Neural cell (in vitro differentiated cells): ENCODE data around the gene LHPP. TPM values are rescaled to one million over a fixed set of nuclear protein-coding genes. Genes with fewer than 3 reads are reported as not detected.

Experiments
- H2AFZ ChIP-seq: fragments of 200-600, 300-800 bp; sonication (generic), shearing (Covaris generic); 2 replicates; pipeline ENCODE4 v1.6.0; 2014; ENCODE audit warnings: low read depth, mild to moderate bottlenecking, antibody characterized with exemption, low read length, moderate library complexity
- H3F3A ChIP-seq: fragments of 200-600 bp; shearing (Covaris generic); 2 replicates; pipeline ENCODE4 v1.6.1; 2016; ENCODE audit warnings: mild to moderate bottlenecking, moderate library complexity, mixed read lengths, antibody characterized with exemption, low read length; ENCODE audit not compliant: insufficient read depth, poor library complexity, severe bottlenecking
- H3K27ac ChIP-seq: fragments of 200-600, 300-800 bp; sonication (generic), shearing (Covaris generic); 2 replicates; pipeline ENCODE4 v1.5.1; 2014; ENCODE audit warnings: mild to moderate bottlenecking, low read length, moderate library complexity
- H3K27me3 ChIP-seq: fragments of 300-800, 200-600 bp; sonication (generic), shearing (Covaris generic); 2 replicates; pipeline ENCODE4 v1.6.0; 2014; ENCODE audit warnings: mild to moderate bottlenecking, low read depth, low read length, moderate library complexity; ENCODE audit not compliant: insufficient read depth
- H3K36me3 ChIP-seq: fragments of 300-800, 200-600 bp; sonication (generic), shearing (Covaris generic); 2 replicates; pipeline ENCODE4 v1.5.1; 2014; ENCODE audit warnings: mild to moderate bottlenecking, antibody characterized with exemption, low read length, moderate library complexity; ENCODE audit not compliant: insufficient read depth
- H3K4me2 ChIP-seq: fragments of 300-800, 200-600 bp; sonication (generic), shearing (Covaris generic); 2 replicates; pipeline ENCODE4 v1.6.0; 2014; ENCODE audit warnings: mild to moderate bottlenecking, low read length
- H3K4me3 ChIP-seq: fragments of 300-800, 200-600 bp; sonication (generic), shearing (Covaris generic); 2 replicates; pipeline ENCODE4 v1.5.1; 2014; ENCODE audit warnings: mild to moderate bottlenecking, low read length, moderate library complexity
- H3K79me2 ChIP-seq: fragments of 200-600 bp; shearing (Covaris generic); replicated peaks from 2 replicates; pipeline ENCODE4 v1.6.0; 2014; ENCODE audit warnings: mild to moderate bottlenecking, low read length, moderate library complexity; ENCODE audit not compliant: insufficient read depth
- H3K9ac ChIP-seq: fragments of 300-800, 200-600 bp; sonication (generic), shearing (Covaris generic); 2 replicates; pipeline ENCODE4 v1.6.1; 2016; ENCODE audit warnings: mild to moderate bottlenecking, low read length, mixed read lengths
- H3K9me2 ChIP-seq: fragments of 200-600 bp; shearing (Covaris generic); 2 replicates; pipeline ENCODE4 v1.6.1; 2016; ENCODE audit warnings: mild to moderate bottlenecking, low read length, mixed read lengths; ENCODE audit not compliant: insufficient read depth
- H3K9me3 ChIP-seq: fragments of 200-600, 300-800 bp; sonication (generic), shearing (Covaris generic); 2 replicates; pipeline ENCODE4 v1.6.1; 2016; ENCODE audit warnings: mild to moderate bottlenecking, mixed run types, low read length, moderate library complexity, mixed read lengths
- H4K20me1 ChIP-seq: fragments of 200-600 bp; shearing (Covaris generic); 2 replicates; pipeline ENCODE4 v1.6.1; 2016; ENCODE audit warnings: mild to moderate bottlenecking, mixed run types; ENCODE audit not compliant: insufficient read depth
- EP300 ChIP-seq: fragments of 450-650 bp; conservative IDR thresholded peaks from 2 replicates; pipeline ENCODE4 v1.6.1; 2014; ENCODE audit warnings: antibody characterized with exemption, mild to moderate bottlenecking, moderate library complexity; ENCODE audit not compliant: poor library complexity, severe bottlenecking
- EZH2 ChIP-seq: fragments of 200-600, 300-800 bp; shearing (Covaris generic), sonication (generic); IDR thresholded peaks from 2 replicates; pipeline ENCODE4 v1.6.1; 2014; ENCODE audit warnings: antibody characterized with exemption, low read length, borderline replicate concordance, mild to moderate bottlenecking; ENCODE audit not compliant: insufficient read depth, poor library complexity, severe bottlenecking
- MXI1 ChIP-seq: fragments of 450-650 bp; conservative IDR thresholded peaks from 2 replicates; pipeline ENCODE4 v1.6.1; 2014; ENCODE audit warnings: antibody characterized with exemption, mild to moderate bottlenecking; ENCODE audit not compliant: poor library complexity, severe bottlenecking
- POLR2AphosphoS5 ChIP-seq: IDR thresholded peaks from 2 replicates; pipeline ENCODE4 v1.6.1; 2012
- RAD21 ChIP-seq: fragments of 450-650 bp; conservative IDR thresholded peaks from 2 replicates; pipeline ENCODE4 v1.6.1; 2014; ENCODE audit warnings: antibody characterized with exemption, mild to moderate bottlenecking, moderate library complexity
- SMC3 ChIP-seq: fragments of 450-650 bp; conservative IDR thresholded peaks from 2 replicates; pipeline ENCODE4 v1.6.1; 2014; ENCODE audit warnings: antibody characterized with exemption, mild to moderate bottlenecking, moderate library complexity; ENCODE audit not compliant: poor library complexity
- TAF1 ChIP-seq: IDR thresholded peaks from 2 replicates; pipeline ENCODE4 v1.6.1; 2012; ENCODE audit warnings: low read depth
- polyA plus RNA-seq: library from polyadenylated mRNA; depleted of rRNA; stranded (reverse); fragments of >200 nt; gene quantifications from 2 replicates; pipeline ENCODE4 v1.2.3, GENCODE V29; 2014
- TF ChIP-seq, protein P1 (sequence below): fragments of 450-650 bp; IDR thresholded peaks from 2 replicates; pipeline ENCODE4 v1.5.1; 2014; ENCODE audit warnings: antibody characterized with exemption, mild to moderate bottlenecking, moderate library complexity; ENCODE audit not compliant: poor library complexity, severe bottlenecking
- TF ChIP-seq, protein P2 (sequence below): IDR thresholded peaks from 2 replicates; pipeline ENCODE4 v1.6.1; 2012; ENCODE audit warnings: borderline replicate concordance

LHPP gene
- polyA plus RNA-seq, 1 donor from 2014 or later = 16.0 TPM

DNA sequence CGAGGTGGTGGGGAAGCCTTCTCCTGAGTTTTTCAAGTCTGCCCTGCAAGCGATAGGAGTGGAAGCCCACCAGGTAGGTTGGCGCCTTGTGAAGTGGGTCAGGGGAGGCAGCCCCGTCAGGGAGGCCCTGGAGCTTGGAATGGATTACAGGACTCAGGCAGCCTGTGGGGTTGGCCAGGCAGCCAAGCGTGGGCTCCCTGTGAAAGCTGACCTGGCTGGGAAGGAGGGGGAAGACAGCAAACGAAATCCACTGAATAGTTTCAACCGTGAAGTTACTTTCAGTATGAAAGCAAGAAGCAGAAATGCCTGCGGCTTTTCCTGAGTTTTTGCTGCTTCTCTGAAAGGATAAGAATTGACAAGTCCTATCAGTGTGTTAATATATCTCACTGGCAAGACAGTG lies 36.4 kb downstream of the LHPP start:
- no peak for TF ChIP-seq MXI1
- TF ChIP-seq RAD21 = no peak
- no peak for TF ChIP-seq EP300
- no peak for TF ChIP-seq TAF1
- TF ChIP-seq, protein P1, sequence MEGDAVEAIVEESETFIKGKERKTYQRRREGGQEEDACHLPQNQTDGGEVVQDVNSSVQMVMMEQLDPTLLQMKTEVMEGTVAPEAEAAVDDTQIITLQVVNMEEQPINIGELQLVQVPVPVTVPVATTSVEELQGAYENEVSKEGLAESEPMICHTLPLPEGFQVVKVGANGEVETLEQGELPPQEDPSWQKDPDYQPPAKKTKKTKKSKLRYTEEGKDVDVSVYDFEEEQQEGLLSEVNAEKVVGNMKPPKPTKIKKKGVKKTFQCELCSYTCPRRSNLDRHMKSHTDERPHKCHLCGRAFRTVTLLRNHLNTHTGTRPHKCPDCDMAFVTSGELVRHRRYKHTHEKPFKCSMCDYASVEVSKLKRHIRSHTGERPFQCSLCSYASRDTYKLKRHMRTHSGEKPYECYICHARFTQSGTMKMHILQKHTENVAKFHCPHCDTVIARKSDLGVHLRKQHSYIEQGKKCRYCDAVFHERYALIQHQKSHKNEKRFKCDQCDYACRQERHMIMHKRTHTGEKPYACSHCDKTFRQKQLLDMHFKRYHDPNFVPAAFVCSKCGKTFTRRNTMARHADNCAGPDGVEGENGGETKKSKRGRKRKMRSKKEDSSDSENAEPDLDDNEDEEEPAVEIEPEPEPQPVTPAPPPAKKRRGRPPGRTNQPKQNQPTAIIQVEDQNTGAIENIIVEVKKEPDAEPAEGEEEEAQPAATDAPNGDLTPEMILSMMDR = no peak
- no peak for TF ChIP-seq EZH2
- TF ChIP-seq SMC3 = no peak
- no peak for TF ChIP-seq POLR2AphosphoS5
- TF ChIP-seq, protein P2, sequence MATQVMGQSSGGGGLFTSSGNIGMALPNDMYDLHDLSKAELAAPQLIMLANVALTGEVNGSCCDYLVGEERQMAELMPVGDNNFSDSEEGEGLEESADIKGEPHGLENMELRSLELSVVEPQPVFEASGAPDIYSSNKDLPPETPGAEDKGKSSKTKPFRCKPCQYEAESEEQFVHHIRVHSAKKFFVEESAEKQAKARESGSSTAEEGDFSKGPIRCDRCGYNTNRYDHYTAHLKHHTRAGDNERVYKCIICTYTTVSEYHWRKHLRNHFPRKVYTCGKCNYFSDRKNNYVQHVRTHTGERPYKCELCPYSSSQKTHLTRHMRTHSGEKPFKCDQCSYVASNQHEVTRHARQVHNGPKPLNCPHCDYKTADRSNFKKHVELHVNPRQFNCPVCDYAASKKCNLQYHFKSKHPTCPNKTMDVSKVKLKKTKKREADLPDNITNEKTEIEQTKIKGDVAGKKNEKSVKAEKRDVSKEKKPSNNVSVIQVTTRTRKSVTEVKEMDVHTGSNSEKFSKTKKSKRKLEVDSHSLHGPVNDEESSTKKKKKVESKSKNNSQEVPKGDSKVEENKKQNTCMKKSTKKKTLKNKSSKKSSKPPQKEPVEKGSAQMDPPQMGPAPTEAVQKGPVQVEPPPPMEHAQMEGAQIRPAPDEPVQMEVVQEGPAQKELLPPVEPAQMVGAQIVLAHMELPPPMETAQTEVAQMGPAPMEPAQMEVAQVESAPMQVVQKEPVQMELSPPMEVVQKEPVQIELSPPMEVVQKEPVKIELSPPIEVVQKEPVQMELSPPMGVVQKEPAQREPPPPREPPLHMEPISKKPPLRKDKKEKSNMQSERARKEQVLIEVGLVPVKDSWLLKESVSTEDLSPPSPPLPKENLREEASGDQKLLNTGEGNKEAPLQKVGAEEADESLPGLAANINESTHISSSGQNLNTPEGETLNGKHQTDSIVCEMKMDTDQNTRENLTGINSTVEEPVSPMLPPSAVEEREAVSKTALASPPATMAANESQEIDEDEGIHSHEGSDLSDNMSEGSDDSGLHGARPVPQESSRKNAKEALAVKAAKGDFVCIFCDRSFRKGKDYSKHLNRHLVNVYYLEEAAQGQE = no peak
- Histone ChIP-seq H3K27ac (no peak overlapping the region), H3K79me2 (no peaks in the 10 kb centered on the region), H2AFZ (no peak overlapping the region), H4K20me1 (no peaks in the 10 kb centered on the region), H3K9me2 (no peaks in the 10 kb centered on the region), H3K4me2 (no peak overlapping the region), H3K4me3 (no peak overlapping the region), H3K36me3 (no peaks in the 10 kb centered on the region), H3F3A (no peaks in the 10 kb centered on the region), H3K9ac (no peak overlapping the region), H3K27me3 (no peaks in the 10 kb centered on the region), H3K9me3 (peaks cover 4% of the 10 kb centered on the region)

DNA sequence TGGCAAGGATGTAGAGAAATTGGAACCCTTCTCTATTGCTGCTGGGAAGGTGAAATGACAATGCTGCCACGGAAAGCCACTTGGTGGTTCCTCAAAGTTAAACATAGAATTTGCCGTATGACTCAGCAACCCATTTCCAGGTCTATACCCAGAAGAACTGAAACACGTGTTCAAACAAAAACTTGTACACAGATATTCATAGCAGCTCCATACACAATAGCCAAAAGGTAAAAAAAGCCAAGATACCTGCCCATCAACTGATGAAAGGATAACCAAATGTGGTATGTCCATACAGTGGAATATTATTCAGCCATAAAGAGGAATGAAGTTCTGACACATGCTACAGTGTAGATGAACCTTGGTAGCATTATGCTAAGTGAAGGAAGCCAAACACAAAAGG lies 39.1 kb downstream of the LHPP start:
- H3F3A ChIP-seq = no peaks in the 10 kb centered on the region
- no peak overlapping the region for H3K4me2 ChIP-seq
- H3K4me3 ChIP-seq = no peak overlapping the region
- H3K27ac ChIP-seq = no peak overlapping the region
- no peaks in the 10 kb centered on the region for H4K20me1 ChIP-seq
- no peaks in the 10 kb centered on the region for H3K36me3 ChIP-seq
- H3K79me2 ChIP-seq = no peaks in the 10 kb centered on the region
- no peak overlapping the region for H2AFZ ChIP-seq
- TF ChIP-seq EP300 = no peak
- no peak for TF ChIP-seq EZH2
- no peak for TF ChIP-seq POLR2AphosphoS5
- TF ChIP-seq, protein P1 = no peak
- TF ChIP-seq MXI1 = no peak
- TF ChIP-seq, protein P2 = no peak
- no peak for TF ChIP-seq RAD21
- TF ChIP-seq TAF1 = no peak
- no peak for TF ChIP-seq SMC3
- H3K9me3 ChIP-seq = peaks cover 4% of the 10 kb centered on the region
- H3K9ac ChIP-seq = no peak overlapping the region
- H3K9me2 ChIP-seq = no peaks in the 10 kb centered on the region
- H3K27me3 ChIP-seq = no peaks in the 10 kb centered on the region
